SK-N-SH (cell line): Measurements from ENCODE around the gene KPNA5. TPM values are rescaled to one million over a fixed set of nuclear protein-coding genes. Genes with fewer than 3 reads are reported as not detected.

Experiments used
- CTCF ChIA-PET: fragments of 300-600, 350-600 bp; formaldehyde crosslinking; extraction: SDS; loops from one replicate; lab custom pipeline; 2021; lab: Yijun Ruan, JAX
- POLR2A ChIA-PET: fragments of 350-600 bp; sonication (Branson Sonifier 250); formaldehyde crosslinking; extraction: SDS; loops from one replicate; lab custom pipeline; 2020; ENCODE audit warnings: antibody characterized with exemption, inconsistent platforms; lab: Yijun Ruan, JAX
- DNase-seq: peaks from one replicate; pipeline ENCODE4 v3.0.0; 2012
- H2AFZ ChIP-seq: fragments of 200-600 bp; sonication (generic); 2 replicates; pipeline ENCODE4 v1.8.1; 2016; ENCODE audit warnings: antibody characterized with exemption, mild to moderate bottlenecking, low read depth
- H3F3A ChIP-seq: fragments of 200-600 bp; sonication (generic); replicated peaks from 2 replicates; pipeline ENCODE3; 2016; ENCODE audit warnings: antibody characterized with exemption, mild to moderate bottlenecking; ENCODE audit not compliant: insufficient read depth
- H3K27ac ChIP-seq, 2 experiments: fragments of 200-500 bp in 1 of 2; fragments of 200-600 bp in 1 of 2; sonication (Bioruptor generic) in 1 of 2; sonication (generic), shearing (Covaris generic) in 1 of 2; 2 replicates each; pipeline versions ENCODE4 v1.5.1 to v1.6.1; 2014 to 2016; ENCODE audit warnings: low read depth in 2 of 2, inconsistent platforms in 1 of 2, low read length in 1 of 2, mild to moderate bottlenecking in 1 of 2, mixed read lengths in 1 of 2
- H3K27me3 ChIP-seq: fragments of 200-600 bp; sonication (generic), shearing (Covaris generic); 2 replicates; pipeline ENCODE4 v1.6.1; 2016; ENCODE audit warnings: mixed run types; ENCODE audit not compliant: insufficient read depth
- H3K36me3 ChIP-seq, 2 experiments: fragments of 200-500 bp in 1 of 2; fragments of 200-600 bp in 1 of 2; sonication (Bioruptor generic) in 1 of 2; sonication (generic) in 1 of 2; replicated peaks in 1 of 2; 2 replicates each; pipeline versions ENCODE3 to v1.5.1; 2014 to 2016; ENCODE audit warnings: low read length in 1 of 2, mild to moderate bottlenecking in 1 of 2; ENCODE audit not compliant: insufficient read depth in 2 of 2, control insufficient read depth in 1 of 2
- H3K4me1 ChIP-seq, 2 experiments: fragments of 200-500 bp in 1 of 2; fragments of 200-600 bp in 1 of 2; sonication (Bioruptor generic) in 1 of 2; sonication (generic), shearing (Covaris generic) in 1 of 2; 2 replicates each; pipeline versions ENCODE4 v1.5.1 to v1.6.1; 2014 to 2016; ENCODE audit warnings: low read depth in 1 of 2, low read length in 1 of 2, mixed run types in 1 of 2; ENCODE audit not compliant: insufficient read depth in 2 of 2, control insufficient read depth in 1 of 2
- H3K4me2 ChIP-seq: fragments of 200-600 bp; sonication (generic), shearing (Covaris generic); 2 replicates; pipeline ENCODE4 v1.6.1; 2017; ENCODE audit warnings: mixed run types
- H3K4me3 ChIP-seq, 2 experiments: fragments of 200-500 bp in 1 of 2; fragments of 200-600 bp in 1 of 2; sonication (Bioruptor generic) in 1 of 2; sonication (generic), shearing (Covaris generic) in 1 of 2; 2 replicates each; pipeline versions ENCODE4 v1.5.1 to v1.8.1; 2014 to 2016; ENCODE audit warnings: low read depth in 2 of 2, inconsistent platforms in 1 of 2, low read length in 1 of 2, mild to moderate bottlenecking in 1 of 2, mixed read lengths in 1 of 2, moderate library complexity in 1 of 2
- H3K79me2 ChIP-seq: fragments of 200-600 bp; sonication (generic); 2 replicates; pipeline ENCODE4 v1.8.1; 2017; ENCODE audit warnings: mild to moderate bottlenecking; ENCODE audit not compliant: insufficient read depth
- H3K9ac ChIP-seq: fragments of 200-600 bp; sonication (generic); 2 replicates; pipeline ENCODE4 v1.6.1; 2017; ENCODE audit warnings: mixed run types
- H3K9me2 ChIP-seq: fragments of 200-600 bp; sonication (generic); 2 replicates; pipeline ENCODE4 v1.6.1; 2017; ENCODE audit warnings: mixed run types
- H3K9me3 ChIP-seq: fragments of 200-600 bp; sonication (generic); 2 replicates; pipeline ENCODE4 v1.6.1; 2017; ENCODE audit warnings: mixed run types, mild to moderate bottlenecking, moderate library complexity
- H4K20me1 ChIP-seq: fragments of 200-600 bp; sonication (generic); 2 replicates; pipeline ENCODE4 v1.6.1; 2017; ENCODE audit warnings: mild to moderate bottlenecking, mixed run types; ENCODE audit not compliant: insufficient read depth
- EZH2phosphoT487 ChIP-seq: fragments of 200-600 bp; sonication (generic); IDR thresholded peaks from 2 replicates; pipeline ENCODE4 v1.6.1; 2017; ENCODE audit warnings: low read depth, mixed run types, mild to moderate bottlenecking, antibody characterized with exemption, moderate library complexity, borderline replicate concordance
- FOSL2 ChIP-seq: IDR thresholded peaks from 2 replicates; pipeline ENCODE4 v1.4.0; 2012; ENCODE audit warnings: low read depth, mild to moderate bottlenecking, moderate library complexity, borderline replicate concordance
- FOXM1 ChIP-seq: IDR thresholded peaks from 2 replicates; pipeline ENCODE4 v1.4.0; 2012; ENCODE audit warnings: low read depth, mild to moderate bottlenecking
- GABPA ChIP-seq: IDR thresholded peaks from 2 replicates; pipeline ENCODE4 v1.4.0; 2012; ENCODE audit warnings: low read depth, mild to moderate bottlenecking
- NFIC ChIP-seq: IDR thresholded peaks from 2 replicates; pipeline ENCODE4 v1.4.0; 2012; ENCODE audit warnings: borderline replicate concordance
- NRF1 ChIP-seq: IDR thresholded peaks from 2 replicates; pipeline ENCODE4 v1.6.1; 2012; ENCODE audit warnings: low read depth, mild to moderate bottlenecking, low read length
- RFX5 ChIP-seq: IDR thresholded peaks from 2 replicates; pipeline ENCODE4 v1.6.1; 2012; ENCODE audit warnings: mild to moderate bottlenecking, improper control_type of control experiment, low read length
- SIN3A ChIP-seq: IDR thresholded peaks from 2 replicates; pipeline ENCODE4 v1.6.1; 2012; ENCODE audit warnings: low read depth, mild to moderate bottlenecking, low read length, moderate library complexity, borderline replicate concordance
- SMC3 ChIP-seq: IDR thresholded peaks from 2 replicates; pipeline ENCODE4 v1.6.1; 2012; ENCODE audit warnings: low read depth, low read length, improper control_type of control experiment
- TEAD4 ChIP-seq: IDR thresholded peaks from 2 replicates; pipeline ENCODE4 v1.4.0; 2012; ENCODE audit warnings: mild to moderate bottlenecking, borderline replicate concordance; ENCODE audit not compliant: insufficient read depth
- WGBS: methylation state at CpG from one replicate; pipeline ENCODE4 v1.1.6; 2017; ENCODE audit warnings: low lambda C conversion rate; 5-methylcytosine and 5-hydroxymethylcytosine counted together
- polyA plus RNA-seq, 3 experiments: library from polyadenylated mRNA; depleted of rRNA; stranded (reverse); fragments of >200 nt; gene quantifications; 2 replicates each; pipeline ENCODE4 v1.2.3, GENCODE V29; 2012
- TF ChIP-seq, protein P1 (sequence below): IDR thresholded peaks from 2 replicates; pipeline ENCODE4 v1.6.1; 2012; ENCODE audit warnings: mild to moderate bottlenecking, low read depth, low read length, moderate library complexity
- TF ChIP-seq, protein P2 (sequence below): IDR thresholded peaks from 2 replicates; pipeline ENCODE4 v1.4.0; 2012; ENCODE audit warnings: low read depth, borderline replicate concordance
- TF ChIP-seq, protein P3 (sequence below): fragments of 150-350 bp; IDR thresholded peaks from 2 replicates; pipeline ENCODE4 v1.6.1; 2016; ENCODE audit warnings: mild to moderate bottlenecking, low read depth, low read length
- TF ChIP-seq, protein P4 (sequence below): IDR thresholded peaks from 2 replicates; pipeline ENCODE4 v1.4.0; 2012; ENCODE audit warnings: low read depth
- TF ChIP-seq, protein P5 (sequence below): IDR thresholded peaks from 2 replicates; pipeline ENCODE4; 2012

The KPNA5 gene
- polyA plus RNA-seq, 1 of the 3 experiments (the other 2 are of a cell fraction), result 1.9 TPM

DNA sequence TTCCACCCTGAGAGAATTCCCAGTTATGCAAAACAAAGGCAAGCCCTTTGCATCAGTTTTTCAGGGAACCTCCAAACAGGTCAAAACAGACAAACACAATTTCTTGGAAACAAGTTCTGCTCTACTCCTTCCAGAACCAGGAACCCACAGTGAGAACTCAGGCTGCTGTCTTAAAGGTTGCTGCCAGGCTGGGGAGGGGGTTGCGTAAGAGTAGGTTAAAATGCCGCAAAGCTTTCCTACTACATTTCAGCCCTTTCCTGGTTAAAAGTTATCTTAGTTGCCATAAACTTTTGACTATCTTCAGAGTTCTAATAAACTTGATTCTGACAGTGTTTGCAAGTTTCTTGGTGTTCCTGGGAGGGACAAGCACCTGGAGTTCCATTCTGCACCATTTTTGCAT, 33.8 kb downstream of the KPNA5 start:
- Histone ChIP-seq H3K27me3 (no peaks in the 10 kb centered on the region), H4K20me1 (no peaks in the 10 kb centered on the region), H3K4me2 (no peak overlapping the region), H2AFZ (no peak overlapping the region), H3K9ac (no peak overlapping the region), H3K4me1 (no peaks in the 10 kb centered on the region), H3K4me3 (no peak overlapping the region), H3K79me2 (no peaks in the 10 kb centered on the region), H3K9me3 (peaks cover 4% of the 10 kb centered on the region; the same call in 1 of the 2 replicates), H3K9me2 (no peaks in the 10 kb centered on the region), H3K27ac (no peak overlapping the region), H3K36me3 (peaks cover 39 to 75% of the 10 kb centered on the region in 2 experiments), H3F3A (no peaks in the 10 kb centered on the region)
- 97% methylated on average over 2 of the region's 2 CpGs for WGBS
- DNase-seq, result no peak
- POLR2A ChIA-PET, result no interaction called here
- CTCF ChIA-PET, result interaction anchor here (1.1 kb wide), 1 partner anchor 7 kb away, joined by 3 read pairs; no protein-coding TSS in a partner anchor
- TF ChIP-seq FOSL2 (no peak), NFIC (no peak)

DNA sequence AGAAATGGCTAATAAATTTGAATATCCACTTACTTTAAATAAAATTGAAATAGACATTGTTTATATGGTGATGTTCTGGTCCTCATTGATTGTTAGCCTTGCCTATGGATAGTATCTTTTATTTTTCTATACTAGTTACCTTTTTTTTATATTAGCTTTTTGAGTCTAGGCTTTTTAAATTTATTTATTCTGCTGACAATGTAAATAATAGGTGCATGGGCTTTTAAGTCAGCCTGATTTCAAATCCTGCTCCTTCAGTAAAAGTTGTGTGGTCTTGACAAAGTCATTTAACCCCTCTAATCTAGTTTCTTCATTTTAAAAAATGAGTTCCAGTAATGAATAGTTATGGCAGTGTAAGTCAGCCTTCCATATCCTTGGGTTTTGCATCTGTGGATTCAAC, 45.9 kb downstream of the KPNA5 start:
- Histone ChIP-seq H3K27me3 (no peaks in the 10 kb centered on the region), H3F3A (peaks cover 3% of the 10 kb centered on the region), H3K4me1 (no peaks in the 10 kb centered on the region; a peak in 1 of 4 replicates), H3K9ac (no peak overlapping the region), H4K20me1 (no peaks in the 10 kb centered on the region), H3K79me2 (no peaks in the 10 kb centered on the region), H3K27ac (no peak overlapping the region), H3K36me3 (peaks cover 69 to 95% of the 10 kb centered on the region in 2 experiments), H3K9me2 (no peaks in the 10 kb centered on the region)
- POLR2A ChIA-PET, result no interaction called here
- CTCF ChIA-PET, result no interaction called here
- TF ChIP-seq, protein P1, sequence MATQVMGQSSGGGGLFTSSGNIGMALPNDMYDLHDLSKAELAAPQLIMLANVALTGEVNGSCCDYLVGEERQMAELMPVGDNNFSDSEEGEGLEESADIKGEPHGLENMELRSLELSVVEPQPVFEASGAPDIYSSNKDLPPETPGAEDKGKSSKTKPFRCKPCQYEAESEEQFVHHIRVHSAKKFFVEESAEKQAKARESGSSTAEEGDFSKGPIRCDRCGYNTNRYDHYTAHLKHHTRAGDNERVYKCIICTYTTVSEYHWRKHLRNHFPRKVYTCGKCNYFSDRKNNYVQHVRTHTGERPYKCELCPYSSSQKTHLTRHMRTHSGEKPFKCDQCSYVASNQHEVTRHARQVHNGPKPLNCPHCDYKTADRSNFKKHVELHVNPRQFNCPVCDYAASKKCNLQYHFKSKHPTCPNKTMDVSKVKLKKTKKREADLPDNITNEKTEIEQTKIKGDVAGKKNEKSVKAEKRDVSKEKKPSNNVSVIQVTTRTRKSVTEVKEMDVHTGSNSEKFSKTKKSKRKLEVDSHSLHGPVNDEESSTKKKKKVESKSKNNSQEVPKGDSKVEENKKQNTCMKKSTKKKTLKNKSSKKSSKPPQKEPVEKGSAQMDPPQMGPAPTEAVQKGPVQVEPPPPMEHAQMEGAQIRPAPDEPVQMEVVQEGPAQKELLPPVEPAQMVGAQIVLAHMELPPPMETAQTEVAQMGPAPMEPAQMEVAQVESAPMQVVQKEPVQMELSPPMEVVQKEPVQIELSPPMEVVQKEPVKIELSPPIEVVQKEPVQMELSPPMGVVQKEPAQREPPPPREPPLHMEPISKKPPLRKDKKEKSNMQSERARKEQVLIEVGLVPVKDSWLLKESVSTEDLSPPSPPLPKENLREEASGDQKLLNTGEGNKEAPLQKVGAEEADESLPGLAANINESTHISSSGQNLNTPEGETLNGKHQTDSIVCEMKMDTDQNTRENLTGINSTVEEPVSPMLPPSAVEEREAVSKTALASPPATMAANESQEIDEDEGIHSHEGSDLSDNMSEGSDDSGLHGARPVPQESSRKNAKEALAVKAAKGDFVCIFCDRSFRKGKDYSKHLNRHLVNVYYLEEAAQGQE, result no peak
- TF ChIP-seq, protein P2, sequence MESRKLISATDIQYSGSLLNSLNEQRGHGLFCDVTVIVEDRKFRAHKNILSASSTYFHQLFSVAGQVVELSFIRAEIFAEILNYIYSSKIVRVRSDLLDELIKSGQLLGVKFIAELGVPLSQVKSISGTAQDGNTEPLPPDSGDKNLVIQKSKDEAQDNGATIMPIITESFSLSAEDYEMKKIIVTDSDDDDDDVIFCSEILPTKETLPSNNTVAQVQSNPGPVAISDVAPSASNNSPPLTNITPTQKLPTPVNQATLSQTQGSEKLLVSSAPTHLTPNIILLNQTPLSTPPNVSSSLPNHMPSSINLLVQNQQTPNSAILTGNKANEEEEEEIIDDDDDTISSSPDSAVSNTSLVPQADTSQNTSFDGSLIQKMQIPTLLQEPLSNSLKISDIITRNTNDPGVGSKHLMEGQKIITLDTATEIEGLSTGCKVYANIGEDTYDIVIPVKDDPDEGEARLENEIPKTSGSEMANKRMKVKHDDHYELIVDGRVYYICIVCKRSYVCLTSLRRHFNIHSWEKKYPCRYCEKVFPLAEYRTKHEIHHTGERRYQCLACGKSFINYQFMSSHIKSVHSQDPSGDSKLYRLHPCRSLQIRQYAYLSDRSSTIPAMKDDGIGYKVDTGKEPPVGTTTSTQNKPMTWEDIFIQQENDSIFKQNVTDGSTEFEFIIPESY, result no peak
- no peak for TF ChIP-seq SMC3
- TF ChIP-seq NFIC, result no peak
- TF ChIP-seq NRF1, result no peak
- TF ChIP-seq, protein P3, sequence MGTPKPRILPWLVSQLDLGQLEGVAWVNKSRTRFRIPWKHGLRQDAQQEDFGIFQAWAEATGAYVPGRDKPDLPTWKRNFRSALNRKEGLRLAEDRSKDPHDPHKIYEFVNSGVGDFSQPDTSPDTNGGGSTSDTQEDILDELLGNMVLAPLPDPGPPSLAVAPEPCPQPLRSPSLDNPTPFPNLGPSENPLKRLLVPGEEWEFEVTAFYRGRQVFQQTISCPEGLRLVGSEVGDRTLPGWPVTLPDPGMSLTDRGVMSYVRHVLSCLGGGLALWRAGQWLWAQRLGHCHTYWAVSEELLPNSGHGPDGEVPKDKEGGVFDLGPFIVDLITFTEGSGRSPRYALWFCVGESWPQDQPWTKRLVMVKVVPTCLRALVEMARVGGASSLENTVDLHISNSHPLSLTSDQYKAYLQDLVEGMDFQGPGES, result no peak
- TF ChIP-seq TEAD4, result no peak
- TF ChIP-seq SIN3A, result no peak
- TF ChIP-seq, protein P4, sequence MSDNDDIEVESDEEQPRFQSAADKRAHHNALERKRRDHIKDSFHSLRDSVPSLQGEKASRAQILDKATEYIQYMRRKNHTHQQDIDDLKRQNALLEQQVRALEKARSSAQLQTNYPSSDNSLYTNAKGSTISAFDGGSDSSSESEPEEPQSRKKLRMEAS, result no peak
- no peak for TF ChIP-seq GABPA
- TF ChIP-seq EZH2phosphoT487, result no peak
- TF ChIP-seq, protein P5, sequence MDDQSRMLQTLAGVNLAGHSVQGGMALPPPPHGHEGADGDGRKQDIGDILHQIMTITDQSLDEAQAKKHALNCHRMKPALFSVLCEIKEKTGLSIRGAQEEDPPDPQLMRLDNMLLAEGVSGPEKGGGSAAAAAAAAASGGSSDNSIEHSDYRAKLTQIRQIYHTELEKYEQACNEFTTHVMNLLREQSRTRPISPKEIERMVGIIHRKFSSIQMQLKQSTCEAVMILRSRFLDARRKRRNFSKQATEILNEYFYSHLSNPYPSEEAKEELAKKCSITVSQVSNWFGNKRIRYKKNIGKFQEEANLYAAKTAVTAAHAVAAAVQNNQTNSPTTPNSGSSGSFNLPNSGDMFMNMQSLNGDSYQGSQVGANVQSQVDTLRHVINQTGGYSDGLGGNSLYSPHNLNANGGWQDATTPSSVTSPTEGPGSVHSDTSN, result no peak
- no peak for TF ChIP-seq FOXM1
- no peak for TF ChIP-seq RFX5
- TF ChIP-seq, all 33 proteins: peak for 0
- no peak overlapping the region for H3K4me3 ChIP-seq
- no peaks in the 10 kb centered on the region for H3K9me3 ChIP-seq
- no peak overlapping the region for H3K4me2 ChIP-seq
- H2AFZ ChIP-seq, result no peak overlapping the region
- DNase-seq, result no peak
